K562 (cell line): ENCODE measurements around the gene LZTR1. TPM values are rescaled to one million over a fixed set of nuclear protein-coding genes. Genes with fewer than 3 reads are reported as not detected.

Experiments used
- BRCA1 ChIP-seq, 2 experiments: fragments of 450-650 bp in 1 of 2; sonication (generic) in 1 of 2; formaldehyde crosslinking in 1 of 2; IDR thresholded peaks; 2 replicates each; pipeline versions ENCODE4 v1.5.0 to v1.6.1; 2017 to 2020; ENCODE audit warnings: mild to moderate bottlenecking in 1 of 2, missing genetic modification reagents in 1 of 2
- HNRNPLL ChIP-seq: fragments of 200-400 bp; formaldehyde crosslinking; IDR thresholded peaks from 2 replicates; pipeline ENCODE4 v1.6.1; 2017; ENCODE audit warnings: low read length, low read depth, mild to moderate bottlenecking; ENCODE audit not compliant: poor library complexity, severe bottlenecking
- HNRNPUL1 ChIP-seq: fragments of 200-400 bp; formaldehyde crosslinking; IDR thresholded peaks from 2 replicates; pipeline ENCODE4 v1.6.1; 2017; ENCODE audit warnings: low read length
- IFI16 ChIP-seq: fragments of 250-450 bp; sonication (Bioruptor Pico); IDR thresholded peaks from 2 replicates; pipeline ENCODE4 v2.1.2; 2022; ENCODE audit warnings: mild to moderate bottlenecking, inconsistent platforms
- JUND ChIP-seq, 2 experiments: IDR thresholded peaks; 2 replicates in 1 of 2; 3 replicates in 1 of 2; pipeline ENCODE4 v1.6.1; 2011; ENCODE audit warnings: borderline replicate concordance in 2 of 2, low read depth in 2 of 2, low read length in 2 of 2, improper control_type of control experiment in 1 of 2, missing biosample characterization in 1 of 2, missing genetic modification characterization in 1 of 2, missing genetic modification reagents in 1 of 2
- KDM1A ChIP-seq, 2 experiments: fragments of 450-650 bp; IDR thresholded peaks; 2 replicates each; pipeline ENCODE4 v1.6.1; 2016; ENCODE audit warnings: mild to moderate bottlenecking in 2 of 2
- MAFF ChIP-seq: IDR thresholded peaks from 2 replicates; pipeline ENCODE4 v1.6.1; 2012; ENCODE audit warnings: low read length, improper control_type of control experiment
- MCM3 ChIP-seq: fragments of 450-650 bp; IDR thresholded peaks from 2 replicates; pipeline ENCODE4 v1.6.1; 2016
- PHB ChIP-seq: fragments of 250-450 bp; sonication (Bioruptor Pico); IDR thresholded peaks from 2 replicates; pipeline ENCODE4 v1.5.0; 2021
- RBM22 ChIP-seq: fragments of 200-400 bp; formaldehyde crosslinking; IDR thresholded peaks from 2 replicates; pipeline ENCODE4 v1.6.1; 2018; ENCODE audit warnings: low read length, low read depth; ENCODE audit not compliant: poor library complexity, severe bottlenecking
- XRCC3 ChIP-seq: fragments of 450-650 bp; IDR thresholded peaks from 2 replicates; pipeline ENCODE4 v1.6.1; 2017; ENCODE audit warnings: mild to moderate bottlenecking, moderate library complexity
- ZFP36 ChIP-seq: fragments of 150-350 bp; IDR thresholded peaks from 2 replicates; pipeline ENCODE4 v1.6.1; 2018; ENCODE audit warnings: low read length, low read depth; ENCODE audit not compliant: partially characterized antibody
- ZNF134 ChIP-seq: fragments of 250-450 bp; sonication (Bioruptor Pico); conservative IDR thresholded peaks from 2 replicates; pipeline ENCODE4 v1.4.0; 2020
- ZNF23 ChIP-seq: fragments of 250-450 bp; sonication (Bioruptor Pico); IDR thresholded peaks from 2 replicates; pipeline ENCODE4 v1.4.0; 2020; ENCODE audit warnings: mild to moderate bottlenecking
- ZNF79 ChIP-seq: fragments of 250-450 bp; sonication (Bioruptor Pico); IDR thresholded peaks from 2 replicates; pipeline ENCODE4 v1.4.0; 2020; ENCODE audit warnings: low read depth, mild to moderate bottlenecking, moderate library complexity
- ZNF830 ChIP-seq: fragments of 250-450 bp; sonication (Bioruptor Pico); IDR thresholded peaks from 2 replicates; pipeline ENCODE4 v1.5.0; 2021; ENCODE audit warnings: mild to moderate bottlenecking
- polyA plus RNA-seq, 8 experiments: library from polyadenylated mRNA; depleted of rRNA in 4 of 8; stranded (reverse) in 5 of 8; unstranded in 3 of 8; fragments of >200 nt; fragmentation: Nextera tagmentation in 2 of 8; fragmentation: Illumina TruSeq in 1 of 8; extraction: Ambion mirVana in 2 of 8; extraction: Trizol in 1 of 8; gene quantifications; 2 replicates each; pipeline versions ENCODE4 v1.2.1 to v1.2.3, GENCODE V29; 2011 to 2014; ENCODE audit warnings: inconsistent platforms in 1 of 8, missing spikeins in 1 of 8
- total RNA-seq, 7 experiments: library from RNA; depleted of rRNA in 6 of 7; stranded (reverse); fragments of >200 nt in 6 of 7; fragmentation: Illumina TruSeq in 2 of 7; extraction: Trizol in 2 of 7; gene quantifications; 2 replicates each; pipeline versions ENCODE4 v1.2.1 to v1.2.3, GENCODE V29; 2011 to 2021; ENCODE audit warnings: low replicate concordance in 1 of 7
- TF ChIP-seq, protein P1 (sequence below): fragments of 250-450 bp; sonication (Bioruptor Pico); IDR thresholded peaks from 2 replicates; pipeline ENCODE4 v1.4.0; 2020; ENCODE audit warnings: borderline replicate concordance
- TF ChIP-seq, protein P2 (sequence below): IDR thresholded peaks from 3 replicates; pipeline ENCODE4 v1.6.1; 2011; ENCODE audit warnings: borderline replicate concordance, mild to moderate bottlenecking, moderate library complexity; ENCODE audit not compliant: insufficient read length; ENCODE audit errors: extremely low read depth
- TF ChIP-seq, protein P3 (sequence below), 2 experiments: fragments of 450-650 bp; IDR thresholded peaks; 2 replicates each; pipeline ENCODE4 v1.6.1; 2018; ENCODE audit warnings: mild to moderate bottlenecking in 2 of 2, low read depth in 1 of 2; ENCODE audit not compliant: partially characterized antibody in 2 of 2

LZTR1 gene
- total and polyA plus RNA-seq, 9 of the 15 experiments (the other 6 are each of a cell fraction or from before 2014, with no cell fraction given): 2.2 to 135 (median 63.0) TPM

DNA sequence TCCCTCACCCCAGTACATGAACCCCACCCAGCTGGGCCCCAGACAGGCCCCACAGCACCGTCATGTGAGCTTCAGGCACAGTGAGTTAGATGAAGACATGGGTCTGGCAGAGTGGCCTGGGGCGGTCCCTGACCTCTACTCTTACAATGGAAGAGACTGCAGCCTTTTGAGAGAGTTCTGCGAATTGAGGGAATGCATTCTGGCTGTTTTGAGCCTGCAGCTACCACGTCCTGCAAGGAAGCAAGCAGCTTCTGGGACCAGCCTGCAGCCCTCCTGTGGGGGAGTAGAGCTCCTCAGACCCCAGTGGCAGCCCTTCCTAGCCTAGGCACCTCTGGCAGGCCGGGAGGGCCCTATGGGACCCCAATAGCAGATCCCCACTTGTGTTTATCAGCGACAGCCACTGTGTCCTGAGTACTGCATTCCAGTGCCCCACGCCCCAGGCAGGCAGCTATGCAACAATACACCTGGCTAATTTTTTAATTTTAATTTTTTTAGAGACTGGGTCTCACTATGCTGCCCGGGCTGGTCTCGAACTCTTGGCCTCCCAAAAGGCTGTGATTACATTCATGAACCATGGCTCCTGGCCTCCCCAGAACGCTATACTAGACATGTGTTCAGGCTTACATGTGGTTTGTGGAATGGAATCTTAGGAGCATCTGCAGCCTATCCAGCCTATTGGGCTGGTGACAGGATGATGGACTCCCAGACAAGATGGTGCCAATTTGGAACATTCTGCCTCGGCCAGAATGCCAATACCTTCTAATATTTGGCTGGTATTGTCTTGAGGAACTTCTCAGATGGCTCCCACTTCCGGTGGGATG lies 51.0 kb downstream of the LZTR1 start (continued):
- no peak for TF ChIP-seq RBM22
- TF ChIP-seq JUND (IDR thresholded peaks at IDR 0.05; ENCODE audit: borderline replicate concordance, low read depth, low read length): no peak
- no peak for TF ChIP-seq JUND (tag; IDR thresholded peaks at IDR 0.05; ENCODE audit: borderline replicate concordance, low read depth, low read length)
- TF ChIP-seq, protein P1, sequence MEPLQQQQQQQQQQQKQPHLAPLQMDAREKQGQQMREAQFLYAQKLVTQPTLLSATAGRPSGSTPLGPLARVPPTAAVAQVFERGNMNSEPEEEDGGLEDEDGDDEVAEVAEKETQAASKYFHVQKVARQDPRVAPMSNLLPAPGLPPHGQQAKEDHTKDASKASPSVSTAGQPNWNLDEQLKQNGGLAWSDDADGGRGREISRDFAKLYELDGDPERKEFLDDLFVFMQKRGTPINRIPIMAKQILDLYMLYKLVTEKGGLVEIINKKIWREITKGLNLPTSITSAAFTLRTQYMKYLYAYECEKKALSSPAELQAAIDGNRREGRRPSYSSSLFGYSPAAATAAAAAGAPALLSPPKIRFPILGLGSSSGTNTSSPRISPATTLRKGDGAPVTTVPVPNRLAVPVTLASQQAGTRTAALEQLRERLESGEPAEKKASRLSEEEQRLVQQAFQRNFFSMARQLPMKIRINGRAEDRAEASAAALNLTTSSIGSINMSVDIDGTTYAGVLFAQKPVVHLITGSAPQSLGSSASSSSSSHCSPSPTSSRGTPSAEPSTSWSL (CRISPR knock-in tag): no peak
- no peak for TF ChIP-seq XRCC3
- peak; percentile 12; the same call in 1 of the 2 replicates for TF ChIP-seq PHB (CRISPR knock-in tag)
- no peak for TF ChIP-seq MAFF
- TF ChIP-seq BRCA1 (IDR thresholded peaks at IDR 0.05): no peak
- 0 out of 2 replicates have a peak, but pooled peaks have one; percentile 23 for TF ChIP-seq BRCA1 (CRISPR knock-in tag; IDR thresholded peaks at IDR 0.05)
- TF ChIP-seq, protein P2, sequence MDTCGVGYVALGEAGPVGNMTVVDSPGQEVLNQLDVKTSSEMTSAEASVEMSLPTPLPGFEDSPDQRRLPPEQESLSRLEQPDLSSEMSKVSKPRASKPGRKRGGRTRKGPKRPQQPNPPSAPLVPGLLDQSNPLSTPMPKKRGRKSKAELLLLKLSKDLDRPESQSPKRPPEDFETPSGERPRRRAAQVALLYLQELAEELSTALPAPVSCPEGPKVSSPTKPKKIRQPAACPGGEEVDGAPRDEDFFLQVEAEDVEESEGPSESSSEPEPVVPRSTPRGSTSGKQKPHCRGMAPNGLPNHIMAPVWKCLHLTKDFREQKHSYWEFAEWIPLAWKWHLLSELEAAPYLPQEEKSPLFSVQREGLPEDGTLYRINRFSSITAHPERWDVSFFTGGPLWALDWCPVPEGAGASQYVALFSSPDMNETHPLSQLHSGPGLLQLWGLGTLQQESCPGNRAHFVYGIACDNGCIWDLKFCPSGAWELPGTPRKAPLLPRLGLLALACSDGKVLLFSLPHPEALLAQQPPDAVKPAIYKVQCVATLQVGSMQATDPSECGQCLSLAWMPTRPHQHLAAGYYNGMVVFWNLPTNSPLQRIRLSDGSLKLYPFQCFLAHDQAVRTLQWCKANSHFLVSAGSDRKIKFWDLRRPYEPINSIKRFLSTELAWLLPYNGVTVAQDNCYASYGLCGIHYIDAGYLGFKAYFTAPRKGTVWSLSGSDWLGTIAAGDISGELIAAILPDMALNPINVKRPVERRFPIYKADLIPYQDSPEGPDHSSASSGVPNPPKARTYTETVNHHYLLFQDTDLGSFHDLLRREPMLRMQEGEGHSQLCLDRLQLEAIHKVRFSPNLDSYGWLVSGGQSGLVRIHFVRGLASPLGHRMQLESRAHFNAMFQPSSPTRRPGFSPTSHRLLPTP: no peak
- no peak for TF ChIP-seq ZNF23 (CRISPR knock-in tag)
- TF ChIP-seq KDM1A (IDR thresholded peaks at IDR 0.05): no peak
- TF ChIP-seq IFI16 (CRISPR knock-in tag): no peak
- TF ChIP-seq, protein P3, sequence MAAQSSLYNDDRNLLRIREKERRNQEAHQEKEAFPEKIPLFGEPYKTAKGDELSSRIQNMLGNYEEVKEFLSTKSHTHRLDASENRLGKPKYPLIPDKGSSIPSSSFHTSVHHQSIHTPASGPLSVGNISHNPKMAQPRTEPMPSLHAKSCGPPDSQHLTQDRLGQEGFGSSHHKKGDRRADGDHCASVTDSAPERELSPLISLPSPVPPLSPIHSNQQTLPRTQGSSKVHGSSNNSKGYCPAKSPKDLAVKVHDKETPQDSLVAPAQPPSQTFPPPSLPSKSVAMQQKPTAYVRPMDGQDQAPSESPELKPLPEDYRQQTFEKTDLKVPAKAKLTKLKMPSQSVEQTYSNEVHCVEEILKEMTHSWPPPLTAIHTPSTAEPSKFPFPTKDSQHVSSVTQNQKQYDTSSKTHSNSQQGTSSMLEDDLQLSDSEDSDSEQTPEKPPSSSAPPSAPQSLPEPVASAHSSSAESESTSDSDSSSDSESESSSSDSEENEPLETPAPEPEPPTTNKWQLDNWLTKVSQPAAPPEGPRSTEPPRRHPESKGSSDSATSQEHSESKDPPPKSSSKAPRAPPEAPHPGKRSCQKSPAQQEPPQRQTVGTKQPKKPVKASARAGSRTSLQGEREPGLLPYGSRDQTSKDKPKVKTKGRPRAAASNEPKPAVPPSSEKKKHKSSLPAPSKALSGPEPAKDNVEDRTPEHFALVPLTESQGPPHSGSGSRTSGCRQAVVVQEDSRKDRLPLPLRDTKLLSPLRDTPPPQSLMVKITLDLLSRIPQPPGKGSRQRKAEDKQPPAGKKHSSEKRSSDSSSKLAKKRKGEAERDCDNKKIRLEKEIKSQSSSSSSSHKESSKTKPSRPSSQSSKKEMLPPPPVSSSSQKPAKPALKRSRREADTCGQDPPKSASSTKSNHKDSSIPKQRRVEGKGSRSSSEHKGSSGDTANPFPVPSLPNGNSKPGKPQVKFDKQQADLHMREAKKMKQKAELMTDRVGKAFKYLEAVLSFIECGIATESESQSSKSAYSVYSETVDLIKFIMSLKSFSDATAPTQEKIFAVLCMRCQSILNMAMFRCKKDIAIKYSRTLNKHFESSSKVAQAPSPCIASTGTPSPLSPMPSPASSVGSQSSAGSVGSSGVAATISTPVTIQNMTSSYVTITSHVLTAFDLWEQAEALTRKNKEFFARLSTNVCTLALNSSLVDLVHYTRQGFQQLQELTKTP (IDR thresholded peaks at IDR 0.05; ENCODE audit: low read depth in 1 of 2, partially characterized antibody in 2 of 2): no peak
- TF ChIP-seq HNRNPUL1: no peak
- TF ChIP-seq MCM3: no peak
- no peak for TF ChIP-seq ZNF79 (CRISPR knock-in tag)
- 0 out of 2 replicates have a peak, but pooled peaks have one; percentile 69 for TF ChIP-seq ZNF830 (CRISPR knock-in tag)
- peak; percentile 28 for TF ChIP-seq HNRNPLL
- TF ChIP-seq ZNF134: no peak
- no peak for TF ChIP-seq ZFP36
